Fibroblast of the aortic adventitia (primary cell): ENCODE data around the gene KCNE3. TPM values are rescaled to one million over a fixed set of nuclear protein-coding genes. Genes with fewer than 3 reads are reported as not detected.
A peak's percentile ranks its signal among the peaks of the same experiment; 100 is the strongest.

Experiments
- DNase-seq: peaks from one replicate; pipeline ENCODE4 v3.0.0-alpha.2; 2010; ENCODE audit warnings: low read depth
- H3K4me3 ChIP-seq: 2 replicates; pipeline ENCODE4 v1.5.1; 2011; ENCODE audit warnings: low read depth, mild to moderate bottlenecking, control low read depth, low read length, moderate library complexity
- total RNA-seq: library from RNA; depleted of rRNA; stranded (reverse); fragments of >200 nt; gene quantifications from 2 replicates; pipeline ENCODE4 v1.2.3, GENCODE V29; 2012; ENCODE audit warnings: low replicate concordance
- TF ChIP-seq, protein P1 (sequence below): IDR thresholded peaks from 2 replicates; pipeline ENCODE4 v1.5.1; 2011; ENCODE audit warnings: mild to moderate bottlenecking, low read length, control low read depth, inconsistent platforms; ENCODE audit not compliant: insufficient read depth

Gene KCNE3
- total RNA-seq, 1 donor = 0.18 TPM

DNA sequence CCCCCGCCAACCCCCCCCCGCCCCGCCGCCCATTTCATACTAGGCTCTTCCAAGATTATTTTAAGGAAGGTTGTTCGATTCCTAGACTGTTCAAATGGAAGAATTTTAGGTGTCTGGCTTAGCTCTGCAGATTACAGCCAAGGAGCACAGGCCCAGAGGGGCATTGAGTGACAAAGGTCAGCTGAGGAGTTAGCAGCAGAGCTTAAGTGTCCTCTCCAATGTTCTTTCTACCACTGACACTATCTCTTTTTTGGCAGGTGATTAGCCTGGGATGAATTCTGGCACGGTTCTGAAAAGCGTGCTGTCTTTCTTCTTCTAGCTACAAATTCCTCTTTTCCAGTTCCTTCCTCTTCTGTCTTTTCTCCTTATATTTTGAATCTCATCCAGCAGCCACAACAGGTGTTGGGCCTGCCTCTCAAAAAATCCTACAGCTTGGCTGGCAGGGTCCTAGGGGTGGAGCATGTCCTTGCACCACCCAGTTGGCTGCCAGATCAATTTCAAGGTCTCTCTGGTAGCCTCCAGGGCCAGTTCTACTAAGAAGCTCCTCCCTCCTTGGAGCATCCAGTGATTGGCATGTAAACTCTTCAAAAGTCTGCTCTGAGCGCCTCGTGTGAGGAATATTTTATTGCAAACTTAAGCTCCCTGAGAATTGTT, 23.0 kb downstream of the KCNE3 start:
- TF ChIP-seq, protein P1, sequence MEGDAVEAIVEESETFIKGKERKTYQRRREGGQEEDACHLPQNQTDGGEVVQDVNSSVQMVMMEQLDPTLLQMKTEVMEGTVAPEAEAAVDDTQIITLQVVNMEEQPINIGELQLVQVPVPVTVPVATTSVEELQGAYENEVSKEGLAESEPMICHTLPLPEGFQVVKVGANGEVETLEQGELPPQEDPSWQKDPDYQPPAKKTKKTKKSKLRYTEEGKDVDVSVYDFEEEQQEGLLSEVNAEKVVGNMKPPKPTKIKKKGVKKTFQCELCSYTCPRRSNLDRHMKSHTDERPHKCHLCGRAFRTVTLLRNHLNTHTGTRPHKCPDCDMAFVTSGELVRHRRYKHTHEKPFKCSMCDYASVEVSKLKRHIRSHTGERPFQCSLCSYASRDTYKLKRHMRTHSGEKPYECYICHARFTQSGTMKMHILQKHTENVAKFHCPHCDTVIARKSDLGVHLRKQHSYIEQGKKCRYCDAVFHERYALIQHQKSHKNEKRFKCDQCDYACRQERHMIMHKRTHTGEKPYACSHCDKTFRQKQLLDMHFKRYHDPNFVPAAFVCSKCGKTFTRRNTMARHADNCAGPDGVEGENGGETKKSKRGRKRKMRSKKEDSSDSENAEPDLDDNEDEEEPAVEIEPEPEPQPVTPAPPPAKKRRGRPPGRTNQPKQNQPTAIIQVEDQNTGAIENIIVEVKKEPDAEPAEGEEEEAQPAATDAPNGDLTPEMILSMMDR = no peak
- DNase-seq = no peak
- H3K4me3 ChIP-seq = no peak overlapping the region

- H3K4me3 ChIP-seq = no peak overlapping the region
- TF ChIP-seq, protein P1 = no peak
- peak; percentile 10 for DNase-seq
These were observed 24.1 kb downstream of the KCNE3 start for GRCh38 chr11:74443071-74443864.

DNA sequence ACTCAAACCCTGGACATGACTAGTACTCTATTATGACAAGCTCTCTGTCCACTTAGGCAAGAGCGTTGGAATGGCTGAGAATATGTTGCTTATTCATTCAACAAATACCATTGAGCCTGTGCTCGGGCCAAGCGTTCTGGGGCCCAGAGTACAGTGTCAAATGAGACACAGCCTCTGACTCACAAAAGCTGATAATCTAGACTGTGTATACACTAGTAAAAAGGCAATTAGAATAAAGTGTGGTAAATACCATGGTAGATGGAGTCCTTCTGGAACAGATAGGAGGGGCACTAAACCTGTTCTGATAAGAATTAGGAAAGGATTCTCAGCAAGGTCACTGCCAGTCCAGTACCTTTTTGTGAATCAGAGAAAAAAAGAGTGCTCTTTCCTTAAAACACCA, 24.7 kb downstream of the KCNE3 start:
- no peak overlapping the region for H3K4me3 ChIP-seq
- peak; percentile 42 for DNase-seq
- TF ChIP-seq, protein P1 = no peak

GRCh38 chr11:74438681-74439080, 28.7 kb downstream of the KCNE3 start:
- TF ChIP-seq, protein P1 = no peak
- H3K4me3 ChIP-seq = no peak overlapping the region
- DNase-seq = no peak

DNA sequence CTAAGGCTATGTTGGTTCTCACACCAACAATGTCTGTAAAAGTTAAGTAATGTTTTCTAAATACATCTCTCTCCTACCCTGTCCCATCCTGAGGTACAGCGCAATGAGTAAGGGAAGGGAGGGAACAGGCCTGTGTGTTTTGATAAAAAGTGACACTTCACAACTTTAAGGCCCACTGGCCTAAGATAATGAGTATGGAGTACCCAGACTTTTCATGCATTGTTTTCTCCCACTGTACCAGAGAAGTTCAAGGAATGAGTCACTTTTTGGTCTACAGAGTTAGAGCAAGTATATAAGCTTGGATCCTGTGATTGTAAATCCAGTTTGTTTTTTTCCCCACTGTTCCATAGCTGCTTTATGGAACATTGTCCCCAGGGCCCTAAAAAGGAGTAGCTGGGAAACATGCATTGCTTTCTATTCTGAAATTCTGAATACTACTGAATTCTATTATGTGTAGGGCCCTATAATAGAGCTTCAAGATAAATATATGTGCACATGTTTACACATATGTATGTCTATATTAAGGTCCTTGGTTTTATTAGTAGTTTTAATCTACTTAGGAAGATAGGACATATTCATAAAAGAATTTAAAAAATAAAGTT, 29.8 kb downstream of the KCNE3 start:
- peak; percentile 15 for DNase-seq
- no peak overlapping the region for H3K4me3 ChIP-seq
- TF ChIP-seq, protein P1 = no peak

GRCh38 chr11:74434528-74434927, 32.8 kb downstream of the KCNE3 start:
- TF ChIP-seq, protein P1 = no peak
- H3K4me3 ChIP-seq = no peak overlapping the region
- no peak for DNase-seq
